Measurements from ENCODE around the gene FAXDC2. TPM values are rescaled to one million over a fixed set of nuclear protein-coding genes. Genes with fewer than 3 reads are reported as not detected.

The FAXDC2 gene
- polyA plus RNA-seq, 1 experiment, result 13.6 TPM

GRCh38 chr5:154842689-154843530 is 7.5 kb downstream of the FAXDC2 start:
- Histone ChIP-seq H3K36me3 (ENCODE audit: control insufficient read depth, insufficient read depth, low read length) (no peaks in the 10 kb centered on the region), H3K4me3 (ENCODE audit: low read depth, low read length) (no peak overlapping the region), H3K27me3 (ENCODE audit: control insufficient read depth, insufficient read depth, low read length) (no peaks in the 10 kb centered on the region)
- POLR2A ChIA-PET, result no interaction called here
- TF ChIP-seq CTCF (IDR thresholded peaks at IDR 0.05; ENCODE audit: insufficient read depth, low read depth, low read length), result no peak
- CTCF ChIA-PET, result interaction anchor here (0.9 kb wide), 2 partner anchors 23 to 193 kb away, joined by 3 read pairs; no protein-coding TSS in a partner anchor
- no peak for DNase-seq (ENCODE audit: low read depth)

GRCh38 chr5:154841273-154841661 is 9.1 kb downstream of the FAXDC2 start:
- CTCF ChIA-PET, result interaction anchor here (0.5 to 1.2 kb wide), 2 partner anchors 10 to 14 kb away, joined by 3 to 4 read pairs; no protein-coding TSS in a partner anchor
- POLR2A ChIA-PET, result interaction anchor here (0.5 kb wide), 1 partner anchor 9 kb away, joined by 3 read pairs; no protein-coding TSS in a partner anchor
- no peak for DNase-seq (ENCODE audit: low read depth)
- TF ChIP-seq CTCF (IDR thresholded peaks at IDR 0.05; ENCODE audit: insufficient read depth, low read depth, low read length), result no peak
- H3K4me3 ChIP-seq (ENCODE audit: low read depth, low read length), result no peak overlapping the region
- no peaks in the 10 kb centered on the region for H3K27me3 ChIP-seq (ENCODE audit: control insufficient read depth, insufficient read depth, low read length)
- H3K36me3 ChIP-seq (ENCODE audit: control insufficient read depth, insufficient read depth, low read length), result 0 out of 2 replicates have a peak, but pooled peaks cover 1% of the 10 kb centered on the region

GRCh38 chr5:154840435-154841272 is 9.7 kb downstream of the FAXDC2 start:
- CTCF ChIA-PET, result interaction anchor here (0.5 to 1.2 kb wide), 2 partner anchors 9 to 13 kb away, joined by 3 to 4 read pairs; no protein-coding TSS in a partner anchor

GRCh38 chr5:154837009-154837901 is 13.1 kb downstream of the FAXDC2 start:
- no peaks in the 10 kb centered on the region for H3K27me3 ChIP-seq (ENCODE audit: control insufficient read depth, insufficient read depth, low read length)
- no peak for DNase-seq (ENCODE audit: low read depth)
- 0 out of 2 replicates have a peak, but pooled peaks cover 1% of the 10 kb centered on the region for H3K36me3 ChIP-seq (ENCODE audit: control insufficient read depth, insufficient read depth, low read length)
- CTCF ChIA-PET, result interaction anchor here (0.7 kb wide), 1 partner anchor 42 kb away, joined by 3 read pairs; no protein-coding TSS in a partner anchor
- POLR2A ChIA-PET, result no interaction called here
- H3K4me3 ChIP-seq (ENCODE audit: low read depth, low read length), result no peak overlapping the region
- no peak for TF ChIP-seq CTCF (IDR thresholded peaks at IDR 0.05; ENCODE audit: insufficient read depth, low read depth, low read length)

More at GRCh38 chr5:154840435-154841272, 9.7 kb downstream of the FAXDC2 start:
- TF ChIP-seq CTCF (IDR thresholded peaks at IDR 0.05; ENCODE audit: insufficient read depth, low read depth, low read length), result no peak
- Histone ChIP-seq H3K4me3 (ENCODE audit: low read depth, low read length) (no peak overlapping the region), H3K27me3 (ENCODE audit: control insufficient read depth, insufficient read depth, low read length) (no peaks in the 10 kb centered on the region), H3K36me3 (ENCODE audit: control insufficient read depth, insufficient read depth, low read length) (0 out of 2 replicates have a peak, but pooled peaks cover 1% of the 10 kb centered on the region)
- POLR2A ChIA-PET, result interaction anchor here (0.5 kb wide), 1 partner anchor 8 kb away, joined by 3 read pairs; no protein-coding TSS in a partner anchor
- DNase-seq (ENCODE audit: low read depth), result no peak

All from BJ (cell line).